ENCODE measurements around the gene ZFP36. TPM values are rescaled to one million over a fixed set of nuclear protein-coding genes. Genes with fewer than 3 reads are reported as not detected.

Gene ZFP36
- total and polyA plus RNA-seq, 12 donors: 5.7 to 193 (median 86.7) TPM

DNA sequence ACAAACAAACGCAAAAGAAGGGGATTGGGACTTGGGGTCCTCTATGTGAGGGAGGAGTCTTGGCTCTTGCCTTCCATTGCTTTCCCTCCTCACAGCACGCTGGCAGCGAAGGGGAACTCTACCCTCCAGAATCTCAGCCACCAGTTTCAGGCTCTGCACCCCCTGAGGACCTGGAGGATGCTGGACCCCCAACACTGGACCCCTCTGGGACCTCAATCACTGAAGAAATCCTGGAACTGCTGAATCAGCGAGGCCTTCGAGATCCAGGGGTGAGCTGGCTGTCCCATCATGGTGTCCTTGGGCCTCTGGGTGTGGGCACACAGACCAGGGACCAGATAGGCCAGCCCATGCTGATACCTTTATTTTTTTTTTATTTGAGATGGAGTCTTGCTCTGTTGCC lies 15.4 kb downstream of the ZFP36 start:
- WGBS, 4 donors: 83 to 94% (median 90%) methylated on average over 1 to 5 of the region's 5 CpGs
- H3K27ac ChIP-seq: no peak overlapping the region
- no peaks in the 10 kb centered on the region for H3K9me3 ChIP-seq (replicated peaks in 1 of 3)
- no peaks in the 10 kb centered on the region for H3K4me1 ChIP-seq (replicated peaks in 1 of 2)
- no peaks in the 10 kb centered on the region for H3K27me3 ChIP-seq
- H3K36me3 ChIP-seq (replicated peaks in 1 of 2): peaks cover 0 to 14% of the 10 kb centered on the region in 2 donors
- TF ChIP-seq, protein P1, sequence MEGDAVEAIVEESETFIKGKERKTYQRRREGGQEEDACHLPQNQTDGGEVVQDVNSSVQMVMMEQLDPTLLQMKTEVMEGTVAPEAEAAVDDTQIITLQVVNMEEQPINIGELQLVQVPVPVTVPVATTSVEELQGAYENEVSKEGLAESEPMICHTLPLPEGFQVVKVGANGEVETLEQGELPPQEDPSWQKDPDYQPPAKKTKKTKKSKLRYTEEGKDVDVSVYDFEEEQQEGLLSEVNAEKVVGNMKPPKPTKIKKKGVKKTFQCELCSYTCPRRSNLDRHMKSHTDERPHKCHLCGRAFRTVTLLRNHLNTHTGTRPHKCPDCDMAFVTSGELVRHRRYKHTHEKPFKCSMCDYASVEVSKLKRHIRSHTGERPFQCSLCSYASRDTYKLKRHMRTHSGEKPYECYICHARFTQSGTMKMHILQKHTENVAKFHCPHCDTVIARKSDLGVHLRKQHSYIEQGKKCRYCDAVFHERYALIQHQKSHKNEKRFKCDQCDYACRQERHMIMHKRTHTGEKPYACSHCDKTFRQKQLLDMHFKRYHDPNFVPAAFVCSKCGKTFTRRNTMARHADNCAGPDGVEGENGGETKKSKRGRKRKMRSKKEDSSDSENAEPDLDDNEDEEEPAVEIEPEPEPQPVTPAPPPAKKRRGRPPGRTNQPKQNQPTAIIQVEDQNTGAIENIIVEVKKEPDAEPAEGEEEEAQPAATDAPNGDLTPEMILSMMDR (IDR thresholded peaks at IDR 0.05): no peak
- TF ChIP-seq POLR2A (IDR thresholded peaks at IDR 0.05): no peak
- intact Hi-C loops (cut with DNase I): no loop called here
- H3K4me3 ChIP-seq: no peak overlapping the region
- DNase-seq: no peak

DNA sequence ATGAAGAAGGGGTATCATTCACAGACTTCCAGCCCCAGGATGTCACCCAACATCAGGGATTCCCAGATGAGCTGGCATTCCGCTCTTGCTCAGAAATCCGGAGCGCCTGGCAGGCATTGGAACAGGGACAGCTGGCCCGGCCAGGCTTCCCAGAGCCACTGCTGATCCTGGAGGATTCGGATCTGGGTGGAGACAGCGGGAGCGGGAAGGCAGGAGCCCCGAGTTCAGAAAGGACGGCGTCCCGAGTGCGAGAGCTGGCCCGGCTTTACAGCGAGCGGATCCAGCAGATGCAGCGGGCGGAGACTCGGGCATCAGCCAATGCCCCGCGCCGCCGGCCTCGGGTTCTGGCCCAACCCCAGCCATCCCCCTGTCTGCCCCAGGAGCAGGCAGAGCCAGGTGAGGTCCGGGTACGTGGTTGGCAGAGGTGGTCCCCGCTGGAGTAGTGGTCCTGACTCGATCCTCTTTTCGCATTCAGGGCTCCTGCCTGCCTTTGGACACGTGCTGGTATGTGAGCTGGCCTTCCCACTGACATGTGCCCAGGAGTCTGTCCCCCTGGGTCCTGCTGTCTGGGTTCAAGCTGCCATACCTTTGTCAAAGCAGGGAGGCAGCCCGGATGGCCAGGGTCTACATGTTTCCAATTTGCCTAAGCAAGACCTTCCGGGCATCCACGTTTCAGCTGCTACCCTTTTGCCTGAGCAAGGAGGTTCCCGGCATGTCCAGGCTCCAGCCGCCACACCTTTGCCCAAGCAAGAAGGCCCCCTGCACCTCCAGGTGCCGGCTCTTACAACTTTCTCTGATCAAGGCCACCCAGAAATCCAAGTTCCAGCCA lies 16.8 kb downstream of the ZFP36 start:
- Histone ChIP-seq H3K4me3 (no peak overlapping the region), H3K9me3 (replicated peaks in 1 of 3) (no peaks in the 10 kb centered on the region), H3K27me3 (no peaks in the 10 kb centered on the region), H3K27ac (no peak overlapping the region), H3K4me1 (replicated peaks in 1 of 2) (peaks cover 4 to 6% of the 10 kb centered on the region in 2 donors), H3K36me3 (replicated peaks in 1 of 2) (peaks cover 0 to 8% of the 10 kb centered on the region in 2 donors)
- intact Hi-C loops (cut with DNase I): no loop called here
- no peak for DNase-seq
- WGBS, 4 donors: 85 to 91% (median 90%) methylated on average over 26 to 35 of the region's 35 CpGs
- TF ChIP-seq, protein P1 (IDR thresholded peaks at IDR 0.05): no peak
- no peak for TF ChIP-seq POLR2A (IDR thresholded peaks at IDR 0.05)

DNA sequence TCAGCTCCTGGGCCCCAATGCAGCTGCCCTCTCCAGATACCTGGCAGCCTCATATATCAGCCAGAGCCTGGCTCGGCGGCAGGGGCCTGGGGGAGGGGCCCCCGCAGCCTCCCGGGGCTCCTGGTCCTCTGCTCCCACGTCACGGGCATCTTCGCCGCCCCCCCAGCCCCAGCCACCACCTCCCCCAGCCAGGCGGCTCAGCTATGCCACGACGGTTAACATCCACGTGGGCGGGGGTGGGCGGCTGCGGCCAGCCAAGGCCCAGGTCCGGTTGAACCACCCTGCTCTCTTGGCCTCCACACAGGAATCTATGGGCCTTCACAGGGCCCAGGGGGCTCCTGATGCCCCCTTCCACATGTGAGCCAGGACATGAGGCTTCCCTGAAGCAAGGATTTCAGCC lies 18.3 kb downstream of the ZFP36 start:
- H3K4me1 ChIP-seq (replicated peaks in 1 of 2): peaks cover 10 to 13% of the 10 kb centered on the region in 2 donors
- intact Hi-C loops (cut with DNase I): no loop called here
- H3K27me3 ChIP-seq: no peaks in the 10 kb centered on the region
- H3K9me3 ChIP-seq (replicated peaks in 1 of 3): no peaks in the 10 kb centered on the region
- DNase-seq: no peak
- TF ChIP-seq, protein P1 (IDR thresholded peaks at IDR 0.05): no peak
- no peak for TF ChIP-seq POLR2A (IDR thresholded peaks at IDR 0.05)
- H3K27ac ChIP-seq: no peak overlapping the region
- peaks cover 0 to 4% of the 10 kb centered on the region in 2 donors for H3K36me3 ChIP-seq (replicated peaks in 1 of 2)
- WGBS, 4 donors: 76 to 82% (median 79%) methylated on average over 2 to 16 of the region's 16 CpGs
- H3K4me3 ChIP-seq: no peak overlapping the region

DNA sequence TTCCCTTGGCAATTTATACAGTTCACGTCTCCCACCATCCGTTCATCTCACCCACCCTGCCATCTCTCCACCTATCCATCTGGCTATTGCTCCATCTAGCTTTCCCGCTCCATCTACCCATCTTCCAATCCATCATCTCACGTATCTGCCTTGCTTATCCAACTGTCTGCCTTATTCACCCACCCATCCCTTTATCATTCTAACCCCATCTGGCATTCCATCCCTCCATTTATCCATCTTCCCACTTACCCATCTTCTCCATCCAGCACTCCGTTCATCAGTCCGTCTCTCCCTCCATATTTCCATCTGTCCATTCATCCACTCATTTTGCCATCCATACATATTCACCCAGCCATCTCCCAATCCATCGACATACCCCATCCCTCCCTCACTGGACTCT lies 19.1 kb downstream of the ZFP36 start:
- H3K9me3 ChIP-seq (replicated peaks in 1 of 3): no peaks in the 10 kb centered on the region
- peaks cover 0 to 4% of the 10 kb centered on the region in 2 donors for H3K36me3 ChIP-seq (replicated peaks in 1 of 2)
- WGBS, 4 donors: 89 to 92% (median 89%) methylated on average over 7 of the region's 7 CpGs
- no peak overlapping the region for H3K4me3 ChIP-seq
- intact Hi-C loops (cut with DNase I): no loop called here
- H3K4me1 ChIP-seq (replicated peaks in 1 of 2): peaks cover 10 to 13% of the 10 kb centered on the region in 2 donors
- no peak overlapping the region for H3K27ac ChIP-seq
- no peaks in the 10 kb centered on the region for H3K27me3 ChIP-seq
- TF ChIP-seq, protein P1 (IDR thresholded peaks at IDR 0.05): no peak
- no peak for TF ChIP-seq POLR2A (IDR thresholded peaks at IDR 0.05)
- DNase-seq: no peak

All from adrenal gland (tissue), 12 donors.